Lower lobe of right lung (tissue), 2 donors: ENCODE results near the gene IL17B. TPM values are rescaled to one million over a fixed set of nuclear protein-coding genes. Genes with fewer than 3 reads are reported as not detected.

Experiments used
- ATAC-seq, 2 donors: fragments of 200-7000 bp; cut with Tn5 transposase; one replicate each; pipeline ENCODE4 v1.9.1; 2020 to 2022; ENCODE audit warnings: mild to moderate bottlenecking in 2 of 2, moderate library complexity in 2 of 2
- DNase-seq: peaks from one replicate; pipeline ENCODE4 v3.0.0-alpha.2; 2020
- H3K27ac ChIP-seq: fragments of 200-600 bp; one replicate; pipeline ENCODE4 v1.8.0; 2022
- H3K27me3 ChIP-seq: fragments of 200-600 bp; one replicate; pipeline ENCODE4 v1.8.0; 2022; ENCODE audit warnings: low read depth
- H3K36me3 ChIP-seq: fragments of 200-600 bp; one replicate; pipeline ENCODE4 v1.8.0; 2022; ENCODE audit warnings: mild to moderate bottlenecking
- H3K4me1 ChIP-seq: fragments of 200-600 bp; one replicate; pipeline ENCODE4 v1.8.0; 2022
- H3K4me3 ChIP-seq: fragments of 200-600 bp; one replicate; pipeline ENCODE4 v1.8.0; 2022; ENCODE audit warnings: mild to moderate bottlenecking
- H3K9me3 ChIP-seq: fragments of 200-600 bp; one replicate; pipeline ENCODE4 v1.8.0; 2022
- intact Hi-C: fragments of 100-400 bp; cut with DNase I; formaldehyde crosslinking; loops from one replicate; pipeline ENCODE4 v1.11.0; 2022
- total RNA-seq: library from RNA; stranded (reverse); fragmentation: NEBNext Ultra II Directional; extraction: Animal tissue kit (Norgen Biotek cat#: 25700); gene quantifications from one replicate; pipeline ENCODE4 v1.2.1, GENCODE V29; 2021
- TF ChIP-seq, protein P1 (sequence below): fragments of 200-600 bp; IDR thresholded peaks from one replicate; pipeline ENCODE4 v1.8.0; 2022; ENCODE audit warnings: antibody characterized with exemption, mild to moderate bottlenecking
- donor health status: DM: no; HTN: yes; CAD: no; lungs with severe emphysema.

Gene IL17B
- total RNA-seq, 1 donor from 2014 or later, result not detected

- Histone ChIP-seq H3K4me1 (peaks cover 49% of the 10 kb centered on the region), H3K27me3 (no peaks in the 10 kb centered on the region), H3K4me3 (no peak overlapping the region), H3K36me3 (no peaks in the 10 kb centered on the region), H3K9me3 (no peaks in the 10 kb centered on the region), H3K27ac (peak overlapping the region; percentile 65)
- intact Hi-C loops, result no loop called here
- TF ChIP-seq, protein P1, sequence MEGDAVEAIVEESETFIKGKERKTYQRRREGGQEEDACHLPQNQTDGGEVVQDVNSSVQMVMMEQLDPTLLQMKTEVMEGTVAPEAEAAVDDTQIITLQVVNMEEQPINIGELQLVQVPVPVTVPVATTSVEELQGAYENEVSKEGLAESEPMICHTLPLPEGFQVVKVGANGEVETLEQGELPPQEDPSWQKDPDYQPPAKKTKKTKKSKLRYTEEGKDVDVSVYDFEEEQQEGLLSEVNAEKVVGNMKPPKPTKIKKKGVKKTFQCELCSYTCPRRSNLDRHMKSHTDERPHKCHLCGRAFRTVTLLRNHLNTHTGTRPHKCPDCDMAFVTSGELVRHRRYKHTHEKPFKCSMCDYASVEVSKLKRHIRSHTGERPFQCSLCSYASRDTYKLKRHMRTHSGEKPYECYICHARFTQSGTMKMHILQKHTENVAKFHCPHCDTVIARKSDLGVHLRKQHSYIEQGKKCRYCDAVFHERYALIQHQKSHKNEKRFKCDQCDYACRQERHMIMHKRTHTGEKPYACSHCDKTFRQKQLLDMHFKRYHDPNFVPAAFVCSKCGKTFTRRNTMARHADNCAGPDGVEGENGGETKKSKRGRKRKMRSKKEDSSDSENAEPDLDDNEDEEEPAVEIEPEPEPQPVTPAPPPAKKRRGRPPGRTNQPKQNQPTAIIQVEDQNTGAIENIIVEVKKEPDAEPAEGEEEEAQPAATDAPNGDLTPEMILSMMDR, result no peak
- DNase-seq (no peak), ATAC-seq (no peak)
Observed at GRCh38 chr5:149387081-149387631, 8.1 kb upstream of the IL17B start.

DNA sequence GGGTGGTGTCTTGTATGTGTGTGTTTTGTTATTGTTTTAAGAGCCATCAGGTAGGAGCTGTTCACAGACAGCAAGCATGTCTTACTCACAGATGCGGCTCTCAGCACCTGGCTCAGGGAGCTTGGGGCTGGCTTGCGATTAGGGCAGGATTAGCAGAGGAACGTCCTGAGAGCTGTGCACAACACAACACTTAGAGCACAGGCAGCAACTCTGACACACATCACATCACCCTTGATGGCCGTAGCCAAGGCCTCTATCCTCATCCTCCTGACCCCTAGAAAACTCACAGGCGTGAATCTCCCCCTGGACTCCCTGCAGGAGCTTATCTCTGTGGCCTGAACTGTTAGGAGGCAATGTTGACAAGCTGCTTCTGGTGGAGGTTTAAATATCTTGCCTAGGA is 7.1 kb upstream of the IL17B start:
- TF ChIP-seq, protein P1, result no peak
- DNase-seq, result no peak
- Histone ChIP-seq H3K4me3 (no peak overlapping the region), H3K4me1 (peaks cover 59% of the 10 kb centered on the region), H3K36me3 (no peaks in the 10 kb centered on the region), H3K27me3 (no peaks in the 10 kb centered on the region), H3K27ac (peak overlapping the region; percentile 65), H3K9me3 (no peaks in the 10 kb centered on the region)
- intact Hi-C loops, result no loop called here
- ATAC-seq, result no peak

DNA sequence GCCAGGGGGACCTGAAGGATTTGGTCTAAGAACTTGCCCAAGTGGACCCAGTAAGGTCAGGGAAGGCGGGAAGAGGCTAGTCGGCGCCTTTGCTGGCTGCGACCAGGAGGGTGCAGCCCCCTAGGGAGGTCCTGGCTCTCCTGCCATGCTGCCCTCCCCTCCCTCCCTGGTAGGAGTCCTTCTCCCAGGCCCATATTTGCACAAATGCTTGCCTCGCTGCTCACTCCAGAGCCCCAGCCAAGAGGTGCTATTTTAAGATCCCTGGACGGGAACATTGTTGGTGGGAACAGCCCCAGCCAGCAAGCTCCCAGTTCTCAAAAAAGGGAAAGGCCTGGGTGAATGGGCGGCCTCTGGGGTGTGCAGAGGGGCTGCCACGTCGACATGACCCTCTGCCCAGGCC is 4.3 kb upstream of the IL17B start:
- intact Hi-C loops, result no loop called here
- H3K36me3 ChIP-seq, result no peaks in the 10 kb centered on the region
- H3K4me1 ChIP-seq, result peaks cover 63% of the 10 kb centered on the region
- TF ChIP-seq, protein P1, result no peak
- H3K27ac ChIP-seq, result peak overlapping the region; percentile 53
- ATAC-seq (peak in 1 of 2 donors; percentile 7), DNase-seq (no peak)
- no peak overlapping the region for H3K4me3 ChIP-seq
- no peaks in the 10 kb centered on the region for H3K9me3 ChIP-seq
- no peaks in the 10 kb centered on the region for H3K27me3 ChIP-seq

DNA sequence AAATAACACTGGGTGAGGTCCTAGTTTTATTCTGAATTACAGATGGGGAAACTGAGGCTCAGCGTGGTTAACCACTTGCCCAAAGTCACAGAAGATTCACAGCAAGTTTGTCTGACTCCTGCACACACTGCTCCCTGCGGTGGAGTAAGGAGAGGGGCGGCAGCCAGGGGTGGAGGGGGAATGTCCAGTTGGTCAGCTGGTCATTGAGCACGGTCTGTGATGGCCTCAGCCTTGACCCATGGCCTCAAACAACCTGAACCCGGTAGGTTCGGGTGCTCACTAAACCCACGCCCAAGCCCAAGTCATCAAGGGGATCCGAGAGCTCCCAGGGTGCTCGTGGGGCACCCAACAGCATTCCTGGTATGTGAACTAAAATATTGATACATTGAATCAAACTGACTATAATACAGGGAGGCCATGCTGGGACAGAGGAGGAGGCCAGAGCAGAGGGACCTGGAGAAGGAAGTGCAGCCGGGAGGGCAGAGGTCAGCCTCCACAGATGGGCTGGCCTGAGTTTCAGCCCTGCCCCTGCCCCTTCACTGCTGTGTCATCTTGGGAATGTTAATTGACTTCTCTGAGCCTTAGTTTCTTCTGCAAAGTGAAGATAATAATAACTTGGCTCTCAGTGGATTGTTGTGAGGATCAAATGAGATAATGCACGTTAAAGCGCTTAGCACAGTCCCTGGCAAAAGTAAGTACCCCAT is 3.6 kb upstream of the IL17B start:
- TF ChIP-seq, protein P1, result no peak
- no peaks in the 10 kb centered on the region for H3K27me3 ChIP-seq
- no peaks in the 10 kb centered on the region for H3K36me3 ChIP-seq
- H3K27ac ChIP-seq, result peak overlapping the region; percentile 53
- ATAC-seq, result no peak
- no peak overlapping the region for H3K4me3 ChIP-seq
- no peaks in the 10 kb centered on the region for H3K9me3 ChIP-seq
- no peak for DNase-seq
- intact Hi-C loops, result no loop called here
- H3K4me1 ChIP-seq, result peaks cover 57% of the 10 kb centered on the region

DNA sequence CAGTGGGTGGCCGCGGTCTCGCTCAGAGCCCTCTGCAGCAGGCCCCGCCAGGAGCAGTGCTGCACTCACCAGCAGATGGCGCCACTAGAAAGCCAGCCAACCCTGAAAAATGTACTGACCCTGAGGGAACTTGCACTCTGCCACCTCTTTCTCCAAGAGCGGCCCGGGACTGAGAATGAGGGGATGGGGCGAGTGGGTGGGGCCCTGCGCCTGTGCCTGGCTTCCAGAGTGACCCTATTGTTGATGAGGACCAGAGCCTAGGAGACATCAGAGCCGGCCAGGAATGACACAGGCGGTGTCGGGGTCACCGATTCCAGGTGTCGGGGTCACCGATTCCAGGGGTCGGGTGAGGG is 2.9 kb upstream of the IL17B start:
- peak overlapping the region; percentile 53 for H3K27ac ChIP-seq
- no peaks in the 10 kb centered on the region for H3K9me3 ChIP-seq
- intact Hi-C loops, result no loop called here
- no peaks in the 10 kb centered on the region for H3K36me3 ChIP-seq
- ATAC-seq, result peak; percentile 86 to 92
- no peak overlapping the region for H3K4me3 ChIP-seq
- H3K27me3 ChIP-seq, result no peaks in the 10 kb centered on the region
- DNase-seq, result peak; percentile 74
- TF ChIP-seq, protein P1, result peak; percentile 94
- peaks cover 50% of the 10 kb centered on the region for H3K4me1 ChIP-seq
